Caco-2 (cell line): Measurements from ENCODE around the gene ST8SIA6. TPM values are rescaled to one million over a fixed set of nuclear protein-coding genes. Genes with fewer than 3 reads are reported as not detected.

Experiments
- BruUV-seq: library from RNA; stranded (reverse); fragments of 400-500 nt; replicated peaks from 2 replicates; lab custom pipeline; 2021; lab: Mats Ljungman, UMichigan
- CTCF ChIA-PET: fragments of 300-600 bp; sonication (Branson Sonifier 250); formaldehyde crosslinking; loops from one replicate; lab custom pipeline; 2022; ENCODE audit warnings: antibody characterized with exemption; lab: Charles Lee
- POLR2A ChIA-PET: fragments of 300-600 bp; sonication (Branson Sonifier 250); formaldehyde crosslinking; loops from one replicate; lab custom pipeline; 2022; ENCODE audit warnings: antibody characterized with exemption; lab: Charles Lee
- DNase-seq, 2 experiments: peaks; one replicate each; pipeline versions ENCODE4 v3.0.0 to v3.0.0-alpha.2; 2020 to 2022
- H3K27me3 ChIP-seq: replicated peaks from 2 replicates; pipeline ENCODE4 v1.6.0; 2011; ENCODE audit warnings: low read length; ENCODE audit not compliant: control insufficient read depth, insufficient read depth
- H3K36me3 ChIP-seq: 2 replicates; pipeline ENCODE4 v1.5.1; 2011; ENCODE audit warnings: low read length; ENCODE audit not compliant: control insufficient read depth, insufficient read depth
- H3K4me1 ChIP-seq: fragments of 250-450 bp; sonication (Bioruptor Pico); 2 replicates; pipeline ENCODE4 v1.5.1; 2020; ENCODE audit warnings: mild to moderate bottlenecking
- H3K4me3 ChIP-seq: 2 replicates; pipeline ENCODE4 v1.5.1; 2011; ENCODE audit warnings: low read depth, mild to moderate bottlenecking, control low read depth, low read length
- H3K9me3 ChIP-seq: fragments of 250-450 bp; sonication (Bioruptor Pico); 2 replicates; pipeline ENCODE4 v1.5.1; 2020; ENCODE audit warnings: mild to moderate bottlenecking, moderate library complexity
- H3K27ac Mint-ChIP-seq: one replicate; pipeline ENCODE4 v1.8.0; 2022; ENCODE audit warnings: mixed read lengths; ENCODE audit not compliant: unreplicated experiment
- H3K27me3 Mint-ChIP-seq: one replicate; pipeline ENCODE4 v1.8.0; 2022; ENCODE audit warnings: mixed read lengths; ENCODE audit not compliant: insufficient read depth, unreplicated experiment
- H3K36me3 Mint-ChIP-seq: one replicate; pipeline ENCODE4 v1.8.0; 2022; ENCODE audit warnings: mild to moderate bottlenecking, mixed read lengths; ENCODE audit not compliant: insufficient read depth, unreplicated experiment
- H3K4me1 Mint-ChIP-seq: one replicate; pipeline ENCODE4 v1.8.0; 2022; ENCODE audit warnings: low read depth, mixed read lengths; ENCODE audit not compliant: unreplicated experiment
- H3K4me3 Mint-ChIP-seq: one replicate; pipeline ENCODE4 v1.8.0; 2022; ENCODE audit warnings: mild to moderate bottlenecking, moderate library complexity, mixed read lengths; ENCODE audit not compliant: unreplicated experiment
- H3K9me3 Mint-ChIP-seq: one replicate; pipeline ENCODE4 v1.8.0; 2022; ENCODE audit warnings: mixed read lengths; ENCODE audit not compliant: unreplicated experiment
- intact Hi-C: fragments of 100-400 bp; cut with micrococcal nuclease; formaldehyde crosslinking; loops from one replicate; pipeline ENCODE4 v1.10.0; 2022; ENCODE audit not compliant: unreplicated experiment
- total RNA-seq: library from RNA; stranded (reverse); gene quantifications from 2 replicates; pipeline ENCODE4 v1.2.3, GENCODE V29; 2022
- TF ChIP-seq, protein P1 (sequence below), 2 experiments: fragments of 200-600 bp in 1 of 2; IDR thresholded peaks; 1 replicate in 1 of 2; 2 replicates in 1 of 2; pipeline versions ENCODE4 v1.5.1 to v1.8.0; 2011 to 2022; ENCODE audit warnings: antibody characterized with exemption in 1 of 2, control low read depth in 1 of 2, inconsistent platforms in 1 of 2, low read depth in 1 of 2, low read length in 1 of 2, mild to moderate bottlenecking in 1 of 2, moderate library complexity in 1 of 2; ENCODE audit not compliant: insufficient read depth in 1 of 2, severe bottlenecking in 1 of 2, unreplicated experiment in 1 of 2

Gene ST8SIA6
- total RNA-seq, 1 experiment from 2014 or later: 0.16 TPM

DNA sequence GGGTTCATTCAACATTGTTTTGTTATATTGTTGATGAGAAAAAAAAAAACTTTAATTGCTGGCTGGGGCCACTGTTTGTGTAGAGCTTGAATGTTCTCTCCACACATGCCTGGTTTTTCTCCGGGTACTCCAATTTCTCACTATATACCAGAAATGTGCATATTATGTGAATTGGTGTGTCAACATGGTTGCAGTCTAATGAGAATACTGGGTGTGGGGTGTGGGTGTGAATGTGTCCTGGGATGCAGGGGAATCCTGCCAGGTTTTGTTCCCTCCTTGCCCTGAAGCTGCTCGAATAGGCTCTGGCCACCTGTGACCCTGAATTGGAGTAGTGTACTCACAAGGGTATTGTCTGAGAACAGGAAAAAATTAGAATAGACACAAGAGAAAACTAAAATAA lies 145.0 kb downstream of the ST8SIA6 start:
- TF ChIP-seq, protein P1, sequence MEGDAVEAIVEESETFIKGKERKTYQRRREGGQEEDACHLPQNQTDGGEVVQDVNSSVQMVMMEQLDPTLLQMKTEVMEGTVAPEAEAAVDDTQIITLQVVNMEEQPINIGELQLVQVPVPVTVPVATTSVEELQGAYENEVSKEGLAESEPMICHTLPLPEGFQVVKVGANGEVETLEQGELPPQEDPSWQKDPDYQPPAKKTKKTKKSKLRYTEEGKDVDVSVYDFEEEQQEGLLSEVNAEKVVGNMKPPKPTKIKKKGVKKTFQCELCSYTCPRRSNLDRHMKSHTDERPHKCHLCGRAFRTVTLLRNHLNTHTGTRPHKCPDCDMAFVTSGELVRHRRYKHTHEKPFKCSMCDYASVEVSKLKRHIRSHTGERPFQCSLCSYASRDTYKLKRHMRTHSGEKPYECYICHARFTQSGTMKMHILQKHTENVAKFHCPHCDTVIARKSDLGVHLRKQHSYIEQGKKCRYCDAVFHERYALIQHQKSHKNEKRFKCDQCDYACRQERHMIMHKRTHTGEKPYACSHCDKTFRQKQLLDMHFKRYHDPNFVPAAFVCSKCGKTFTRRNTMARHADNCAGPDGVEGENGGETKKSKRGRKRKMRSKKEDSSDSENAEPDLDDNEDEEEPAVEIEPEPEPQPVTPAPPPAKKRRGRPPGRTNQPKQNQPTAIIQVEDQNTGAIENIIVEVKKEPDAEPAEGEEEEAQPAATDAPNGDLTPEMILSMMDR (IDR thresholded peaks at IDR 0.05; ENCODE audit: insufficient read depth in 1 of 2, low read depth in 1 of 2, low read length in 1 of 2, severe bottlenecking in 1 of 2, unreplicated experiment in 1 of 2): no peak
- Mint-ChIP-seq H3K4me3 (no peak overlapping the region), H3K4me1 (no peaks in the 10 kb centered on the region), H3K27ac (no peak overlapping the region), H3K27me3 (peaks cover 14% of the 10 kb centered on the region), H3K9me3 (no peaks in the 10 kb centered on the region), H3K36me3 (no peaks in the 10 kb centered on the region)
- H3K27me3 ChIP-seq: no peaks in the 10 kb centered on the region
- BruUV-seq: no TSS peak
- ChIA-PET CTCF (no interaction called here), POLR2A (no interaction called here)
- H3K9me3 ChIP-seq: no peaks in the 10 kb centered on the region
- no peak for DNase-seq
- intact Hi-C loops: no loop called here
- no peaks in the 10 kb centered on the region for H3K36me3 ChIP-seq
- no peaks in the 10 kb centered on the region for H3K4me1 ChIP-seq
- no peak overlapping the region for H3K4me3 ChIP-seq

DNA sequence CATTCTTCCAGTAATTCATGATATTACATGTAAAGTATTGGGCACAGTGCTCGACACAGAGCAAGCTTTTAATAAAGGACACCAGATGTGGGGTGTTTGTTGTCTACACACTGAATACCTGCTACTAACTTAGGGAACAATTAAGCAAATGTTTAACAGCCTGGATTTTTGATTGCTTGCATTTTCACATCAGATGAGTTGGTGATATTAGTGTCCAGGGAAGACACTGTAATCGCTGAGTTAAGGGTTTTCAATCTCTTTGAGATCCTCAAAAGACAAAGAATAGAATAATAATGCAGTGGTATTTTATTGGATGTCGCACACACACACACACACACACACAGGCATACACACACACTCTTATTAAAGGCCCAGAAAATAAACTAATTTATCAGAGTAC lies 147.3 kb downstream of the ST8SIA6 start:
- H3K9me3 Mint-ChIP-seq: no peaks in the 10 kb centered on the region
- no peak overlapping the region for H3K4me3 Mint-ChIP-seq
- DNase-seq: no peak
- no peak overlapping the region for H3K27ac Mint-ChIP-seq
- intact Hi-C loops: no loop called here
- ChIA-PET POLR2A (no interaction called here), CTCF (no interaction called here)
- peaks cover 11% of the 10 kb centered on the region for H3K27me3 Mint-ChIP-seq
- no peaks in the 10 kb centered on the region for H3K9me3 ChIP-seq
- no TSS peak for BruUV-seq
- H3K27me3 ChIP-seq: no peaks in the 10 kb centered on the region
- no peak overlapping the region for H3K4me3 ChIP-seq
- H3K4me1 Mint-ChIP-seq: no peaks in the 10 kb centered on the region
- no peaks in the 10 kb centered on the region for H3K4me1 ChIP-seq
- no peaks in the 10 kb centered on the region for H3K36me3 Mint-ChIP-seq
- no peaks in the 10 kb centered on the region for H3K36me3 ChIP-seq
- TF ChIP-seq, protein P1 (IDR thresholded peaks at IDR 0.05; ENCODE audit: insufficient read depth in 1 of 2, low read depth in 1 of 2, low read length in 1 of 2, severe bottlenecking in 1 of 2, unreplicated experiment in 1 of 2): no peak

DNA sequence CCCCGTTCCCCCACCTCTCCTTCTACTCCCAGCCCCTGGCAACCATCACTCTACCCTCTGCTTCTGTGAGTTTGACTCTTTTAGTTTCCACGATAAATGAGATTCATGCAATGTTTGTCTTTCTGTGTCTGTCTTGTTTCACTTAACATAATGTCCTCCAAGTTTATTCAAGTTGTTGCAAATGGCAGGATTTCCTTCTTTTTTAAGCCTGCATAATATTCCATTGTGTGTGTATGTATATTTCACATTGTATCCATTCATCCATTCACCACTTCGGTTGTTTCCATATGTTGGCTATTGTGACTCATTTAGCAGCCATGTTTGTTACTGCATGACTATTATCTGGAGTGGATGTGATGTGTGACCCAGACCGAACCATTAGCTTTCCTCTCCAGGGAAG lies 162.0 kb downstream of the ST8SIA6 start:
- no peaks in the 10 kb centered on the region for H3K36me3 Mint-ChIP-seq
- intact Hi-C loops: no loop called here
- TF ChIP-seq, protein P1 (IDR thresholded peaks at IDR 0.05; ENCODE audit: insufficient read depth in 1 of 2, low read depth in 1 of 2, low read length in 1 of 2, severe bottlenecking in 1 of 2, unreplicated experiment in 1 of 2): no peak
- no peaks in the 10 kb centered on the region for H3K27me3 ChIP-seq
- no TSS peak for BruUV-seq
- H3K9me3 Mint-ChIP-seq: no peaks in the 10 kb centered on the region
- ChIA-PET POLR2A (no interaction called here), CTCF (interaction anchor here (2.0 kb wide), 1 partner anchor 120 kb away, joined by 6 read pairs; no protein-coding TSS in a partner anchor)
- DNase-seq: no peak
- no peak overlapping the region for H3K27ac Mint-ChIP-seq
- H3K4me3 Mint-ChIP-seq: no peak overlapping the region
- H3K4me1 Mint-ChIP-seq: peaks cover 6% of the 10 kb centered on the region
- no peaks in the 10 kb centered on the region for H3K4me1 ChIP-seq
- H3K9me3 ChIP-seq: no peaks in the 10 kb centered on the region
- H3K36me3 ChIP-seq: no peaks in the 10 kb centered on the region
- peaks cover 14% of the 10 kb centered on the region for H3K27me3 Mint-ChIP-seq
- no peak overlapping the region for H3K4me3 ChIP-seq
